HCT116 (cell line): ENCODE results near the gene DARS1. TPM values are rescaled to one million over a fixed set of nuclear protein-coding genes. Genes with fewer than 3 reads are reported as not detected.

Experiments used
- ATAC-seq: fragments of 200-7000 bp; cut with Tn5 transposase; 2 replicates; pipeline ENCODE4 v1.9.1; 2020; ENCODE audit warnings: mild to moderate bottlenecking, moderate library complexity
- BruUV-seq: library from RNA; stranded (reverse); fragments of 400-500 nt; replicated peaks from 2 replicates; lab custom pipeline; 2021; lab: Mats Ljungman, UMichigan
- CTCF ChIA-PET: fragments of 300-600 bp; sonication (Branson Sonifier 250); formaldehyde crosslinking; loops from one replicate; lab custom pipeline; 2021; ENCODE audit warnings: antibody characterized with exemption; lab: Charles Lee
- POLR2A ChIA-PET: fragments of 300-600, 350-600 bp; sonication (Branson Sonifier 250); formaldehyde crosslinking; loops from one replicate; lab custom pipeline; 2021; ENCODE audit warnings: antibody characterized with exemption; lab: Charles Lee
- RAD21 ChIA-PET, 2 experiments: fragments of 300-600 bp; sonication (Branson Sonifier 250); formaldehyde crosslinking; loops; one replicate each; lab custom pipeline; 2023; ENCODE audit warnings: low total read pairs in 2 of 2; ENCODE audit not compliant: uncharacterized antibody in 2 of 2, unreplicated experiment in 2 of 2, low non-redundant PET in 1 of 2; lab: Charles Lee
- DNase-seq: peaks from one replicate; pipeline ENCODE4 v3.0.0-alpha.2; 2010; ENCODE audit warnings: low read depth, low spot score
- H2AFZ ChIP-seq: fragments of 200-600 bp; shearing (Covaris generic), sonication (generic); 2 replicates; pipeline ENCODE4 v1.6.1; 2017; ENCODE audit warnings: low read depth, mixed run types, mixed read lengths, antibody characterized with exemption, low read length; ENCODE audit not compliant: poor library complexity, severe bottlenecking
- H3K27ac ChIP-seq: 2 replicates; pipeline ENCODE4 v1.5.1; 2012; ENCODE audit warnings: low read depth, low read length
- H3K27me3 ChIP-seq: fragments of 200-600 bp; sonication (generic); 2 replicates; pipeline ENCODE4 v1.6.1; 2016; ENCODE audit warnings: mixed run types, low read length, mixed read lengths; ENCODE audit not compliant: insufficient read depth
- H3K36me3 ChIP-seq, 2 experiments: fragments of 200-500 bp in 1 of 2; fragments of 200-600 bp in 1 of 2; sonication (Bioruptor generic) in 1 of 2; sonication (generic) in 1 of 2; 2 replicates each; pipeline versions ENCODE4 v1.5.1 to v1.6.1; 2014 to 2016; ENCODE audit warnings: low read length in 2 of 2, inconsistent platforms in 1 of 2, mixed read lengths in 1 of 2, mixed run types in 1 of 2; ENCODE audit not compliant: insufficient read depth in 2 of 2, control insufficient read depth in 1 of 2
- H3K4me1 ChIP-seq, 2 experiments: fragments of 200-600 bp in 1 of 2; sonication (generic) in 1 of 2; 2 replicates each; pipeline versions ENCODE4 v1.5.1 to v1.6.1; 2012 to 2017; ENCODE audit warnings: low read length in 2 of 2, inconsistent platforms in 1 of 2, mild to moderate bottlenecking in 1 of 2, mixed read lengths in 1 of 2, mixed run types in 1 of 2, moderate library complexity in 1 of 2; ENCODE audit not compliant: insufficient read depth in 2 of 2, control insufficient read depth in 1 of 2
- H3K4me2 ChIP-seq: fragments of 200-600 bp; sonication (generic); 2 replicates; pipeline ENCODE4 v1.6.1; 2017; ENCODE audit warnings: mixed run types, low read length, mixed read lengths
- H3K4me3 ChIP-seq, 2 experiments: fragments of 200-600 bp in 1 of 2; sonication (generic) in 1 of 2; replicated peaks in 1 of 2; 2 replicates each; pipeline ENCODE4 v1.5.1; 2011 to 2016; ENCODE audit warnings: low read length in 2 of 2, control low read depth in 1 of 2, low read depth in 1 of 2, mild to moderate bottlenecking in 1 of 2, mixed read lengths in 1 of 2, mixed run types in 1 of 2
- H3K79me2 ChIP-seq: fragments of 200-600 bp; sonication (generic); 2 replicates; pipeline ENCODE4 v1.6.1; 2017; ENCODE audit warnings: mild to moderate bottlenecking, mixed run types, low read length, moderate library complexity, mixed read lengths; ENCODE audit not compliant: insufficient read depth
- H3K9ac ChIP-seq: fragments of 200-600 bp; sonication (generic); 2 replicates; pipeline ENCODE4 v1.6.1; 2016; ENCODE audit warnings: low read length, mixed read lengths
- H3K9me2 ChIP-seq: fragments of 200-600 bp; sonication (generic), shearing (Covaris generic); 2 replicates; pipeline ENCODE4 v1.6.1; 2017; ENCODE audit warnings: mixed run types, mild to moderate bottlenecking, moderate library complexity; ENCODE audit not compliant: insufficient read depth
- H3K9me3 ChIP-seq, 2 experiments: fragments of 200-500 bp in 1 of 2; fragments of 200-600 bp in 1 of 2; sonication (Bioruptor generic) in 1 of 2; sonication (generic) in 1 of 2; 2 replicates each; pipeline ENCODE4 v1.6.1; 2014 to 2017; ENCODE audit warnings: low read length in 2 of 2, mixed read lengths in 2 of 2, inconsistent platforms in 1 of 2, low read depth in 1 of 2, mild to moderate bottlenecking in 1 of 2, mixed run types in 1 of 2, moderate library complexity in 1 of 2; ENCODE audit not compliant: control insufficient read depth in 1 of 2, insufficient read depth in 1 of 2
- H4K20me1 ChIP-seq: fragments of 200-600 bp; sonication (generic), shearing (Covaris generic); 2 replicates; pipeline ENCODE4 v1.6.1; 2017; ENCODE audit warnings: mixed run types, mild to moderate bottlenecking, moderate library complexity; ENCODE audit not compliant: insufficient read depth
- CEBPB ChIP-seq: IDR thresholded peaks from 2 replicates; pipeline ENCODE4 v1.6.1; 2012; ENCODE audit warnings: low read depth
- EGR1 ChIP-seq: IDR thresholded peaks from 2 replicates; pipeline ENCODE4 v1.6.1; 2012; ENCODE audit warnings: low read depth
- EZH2 ChIP-seq: fragments of 200-600 bp; sonication (generic); IDR thresholded peaks from 2 replicates; pipeline ENCODE4 v1.6.1; 2017; ENCODE audit warnings: antibody characterized with exemption, mixed run types
- EZH2phosphoT487 ChIP-seq: fragments of 200-600 bp; IDR thresholded peaks from 2 replicates; pipeline ENCODE4 v1.6.1; 2018; ENCODE audit warnings: antibody characterized with exemption, borderline replicate concordance
- FOSL1 ChIP-seq: IDR thresholded peaks from 2 replicates; pipeline ENCODE4 v1.6.1; 2012; ENCODE audit warnings: low read depth
- POLR2AphosphoS5 ChIP-seq: IDR thresholded peaks from 2 replicates; pipeline ENCODE4 v1.6.1; 2011; ENCODE audit warnings: mild to moderate bottlenecking, low read depth, low read length, moderate library complexity
- SRF ChIP-seq: IDR thresholded peaks from 2 replicates; pipeline ENCODE4 v1.6.1; 2012; ENCODE audit warnings: low read depth
- YY1 ChIP-seq: IDR thresholded peaks from 2 replicates; pipeline ENCODE4 v1.6.1; 2011; ENCODE audit warnings: low read length, low read depth, moderate library complexity, mild to moderate bottlenecking; ENCODE audit not compliant: insufficient replicate concordance; ENCODE audit errors: extremely low read depth
- ZFX ChIP-seq: fragments of 450-650 bp; IDR thresholded peaks from 2 replicates; pipeline ENCODE4 v1.6.1; 2017
- intact Hi-C: fragments of 100-400 bp; cut with micrococcal nuclease; formaldehyde crosslinking; loops from 2 replicates; pipeline ENCODE4 v1.10.0; 2022
- total RNA-seq: library from RNA; stranded (reverse); gene quantifications from one replicate; pipeline ENCODE4 v1.2.1, GENCODE V29; 2021; ENCODE audit not compliant: unreplicated experiment
- TF ChIP-seq, protein P1 (sequence below), 3 experiments: fragments of 200-600 bp in 1 of 3; sonication (generic) in 1 of 3; IDR thresholded peaks in 2 of 3; conservative IDR thresholded peaks in 1 of 3; 2 replicates each; pipeline ENCODE4 v1.5.1; 2012 to 2017; ENCODE audit warnings: low read depth in 2 of 3, low read length in 2 of 3, antibody characterized with exemption in 1 of 3, borderline replicate concordance in 1 of 3, control low read depth in 1 of 3, mild to moderate bottlenecking in 1 of 3, mixed read lengths in 1 of 3, mixed run types in 1 of 3, moderate library complexity in 1 of 3; ENCODE audit not compliant: insufficient read depth in 1 of 3
- TF ChIP-seq, protein P2 (sequence below): IDR thresholded peaks from 2 replicates; pipeline ENCODE4 v1.6.1; 2011; ENCODE audit warnings: mild to moderate bottlenecking, low read length, moderate library complexity; ENCODE audit not compliant: insufficient replicate concordance; ENCODE audit errors: extremely low read depth
- TF ChIP-seq, protein P3 (sequence below): IDR thresholded peaks from 2 replicates; pipeline ENCODE4 v1.6.1; 2012; ENCODE audit warnings: low read depth
- TF ChIP-seq, protein P4 (sequence below): IDR thresholded peaks from 2 replicates; pipeline ENCODE4 v1.6.1; 2012

DARS1 gene
- total RNA-seq, 1 experiment from 2014 or later = 94.8 TPM

DNA sequence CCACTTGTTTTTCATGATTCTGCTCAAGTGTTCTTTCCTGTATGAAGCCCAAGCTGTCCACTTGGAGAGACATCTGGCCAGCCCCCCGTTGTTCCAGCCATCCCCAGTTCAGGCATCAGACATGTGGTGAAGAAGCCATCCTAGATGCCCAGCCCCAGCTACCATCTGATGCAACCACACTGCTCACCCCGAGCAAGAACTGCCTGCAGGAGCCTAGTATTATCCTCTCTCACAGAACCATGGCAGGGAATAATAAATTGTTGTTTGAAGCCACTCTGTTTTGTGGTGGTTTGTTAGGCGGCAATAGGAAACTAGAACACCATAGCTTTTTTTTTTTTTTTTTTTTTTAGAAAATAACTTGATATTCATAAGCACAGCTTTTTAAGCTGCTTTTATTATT lies 19.5 kb upstream of the DARS1 start:
- Histone ChIP-seq H4K20me1 (no peaks in the 10 kb centered on the region), H2AFZ (no peak overlapping the region), H3K4me2 (no peak overlapping the region), H3K27me3 (no peaks in the 10 kb centered on the region), H3K4me3 (no peak overlapping the region), H3K79me2 (no peaks in the 10 kb centered on the region), H3K9me2 (no peaks in the 10 kb centered on the region), H3K9ac (no peak overlapping the region), H3K4me1 (peaks cover 3 to 10% of the 10 kb centered on the region in 2 experiments; a peak in 2 of 4 replicates), H3K27ac (no peak overlapping the region), H3K36me3 (no peaks in the 10 kb centered on the region), H3K9me3 (no peaks in the 10 kb centered on the region)
- ATAC-seq (no peak), DNase-seq (no peak)
- no TSS peak for BruUV-seq
- ChIA-PET CTCF (no interaction called here), POLR2A (no interaction called here), RAD21 (no interaction called here)
- intact Hi-C loops = no loop called here
- no peak for TF ChIP-seq EGR1
- no peak for TF ChIP-seq CEBPB
- no peak for TF ChIP-seq EZH2
- no peak for TF ChIP-seq SRF
- no peak for TF ChIP-seq ZFX
- TF ChIP-seq, protein P1, sequence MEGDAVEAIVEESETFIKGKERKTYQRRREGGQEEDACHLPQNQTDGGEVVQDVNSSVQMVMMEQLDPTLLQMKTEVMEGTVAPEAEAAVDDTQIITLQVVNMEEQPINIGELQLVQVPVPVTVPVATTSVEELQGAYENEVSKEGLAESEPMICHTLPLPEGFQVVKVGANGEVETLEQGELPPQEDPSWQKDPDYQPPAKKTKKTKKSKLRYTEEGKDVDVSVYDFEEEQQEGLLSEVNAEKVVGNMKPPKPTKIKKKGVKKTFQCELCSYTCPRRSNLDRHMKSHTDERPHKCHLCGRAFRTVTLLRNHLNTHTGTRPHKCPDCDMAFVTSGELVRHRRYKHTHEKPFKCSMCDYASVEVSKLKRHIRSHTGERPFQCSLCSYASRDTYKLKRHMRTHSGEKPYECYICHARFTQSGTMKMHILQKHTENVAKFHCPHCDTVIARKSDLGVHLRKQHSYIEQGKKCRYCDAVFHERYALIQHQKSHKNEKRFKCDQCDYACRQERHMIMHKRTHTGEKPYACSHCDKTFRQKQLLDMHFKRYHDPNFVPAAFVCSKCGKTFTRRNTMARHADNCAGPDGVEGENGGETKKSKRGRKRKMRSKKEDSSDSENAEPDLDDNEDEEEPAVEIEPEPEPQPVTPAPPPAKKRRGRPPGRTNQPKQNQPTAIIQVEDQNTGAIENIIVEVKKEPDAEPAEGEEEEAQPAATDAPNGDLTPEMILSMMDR (IDR thresholded peaks at IDR 0.05 in 2 of 3, conservative IDR thresholded peaks at IDR 0.05 in 1 of 3; ENCODE audit: borderline replicate concordance in 1 of 3, insufficient read depth in 1 of 3, low read depth in 2 of 3, low read length in 2 of 3) = no peak
- no peak for TF ChIP-seq EZH2phosphoT487
- no peak for TF ChIP-seq YY1
- TF ChIP-seq, protein P2, sequence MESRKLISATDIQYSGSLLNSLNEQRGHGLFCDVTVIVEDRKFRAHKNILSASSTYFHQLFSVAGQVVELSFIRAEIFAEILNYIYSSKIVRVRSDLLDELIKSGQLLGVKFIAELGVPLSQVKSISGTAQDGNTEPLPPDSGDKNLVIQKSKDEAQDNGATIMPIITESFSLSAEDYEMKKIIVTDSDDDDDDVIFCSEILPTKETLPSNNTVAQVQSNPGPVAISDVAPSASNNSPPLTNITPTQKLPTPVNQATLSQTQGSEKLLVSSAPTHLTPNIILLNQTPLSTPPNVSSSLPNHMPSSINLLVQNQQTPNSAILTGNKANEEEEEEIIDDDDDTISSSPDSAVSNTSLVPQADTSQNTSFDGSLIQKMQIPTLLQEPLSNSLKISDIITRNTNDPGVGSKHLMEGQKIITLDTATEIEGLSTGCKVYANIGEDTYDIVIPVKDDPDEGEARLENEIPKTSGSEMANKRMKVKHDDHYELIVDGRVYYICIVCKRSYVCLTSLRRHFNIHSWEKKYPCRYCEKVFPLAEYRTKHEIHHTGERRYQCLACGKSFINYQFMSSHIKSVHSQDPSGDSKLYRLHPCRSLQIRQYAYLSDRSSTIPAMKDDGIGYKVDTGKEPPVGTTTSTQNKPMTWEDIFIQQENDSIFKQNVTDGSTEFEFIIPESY = no peak
- TF ChIP-seq, protein P3, sequence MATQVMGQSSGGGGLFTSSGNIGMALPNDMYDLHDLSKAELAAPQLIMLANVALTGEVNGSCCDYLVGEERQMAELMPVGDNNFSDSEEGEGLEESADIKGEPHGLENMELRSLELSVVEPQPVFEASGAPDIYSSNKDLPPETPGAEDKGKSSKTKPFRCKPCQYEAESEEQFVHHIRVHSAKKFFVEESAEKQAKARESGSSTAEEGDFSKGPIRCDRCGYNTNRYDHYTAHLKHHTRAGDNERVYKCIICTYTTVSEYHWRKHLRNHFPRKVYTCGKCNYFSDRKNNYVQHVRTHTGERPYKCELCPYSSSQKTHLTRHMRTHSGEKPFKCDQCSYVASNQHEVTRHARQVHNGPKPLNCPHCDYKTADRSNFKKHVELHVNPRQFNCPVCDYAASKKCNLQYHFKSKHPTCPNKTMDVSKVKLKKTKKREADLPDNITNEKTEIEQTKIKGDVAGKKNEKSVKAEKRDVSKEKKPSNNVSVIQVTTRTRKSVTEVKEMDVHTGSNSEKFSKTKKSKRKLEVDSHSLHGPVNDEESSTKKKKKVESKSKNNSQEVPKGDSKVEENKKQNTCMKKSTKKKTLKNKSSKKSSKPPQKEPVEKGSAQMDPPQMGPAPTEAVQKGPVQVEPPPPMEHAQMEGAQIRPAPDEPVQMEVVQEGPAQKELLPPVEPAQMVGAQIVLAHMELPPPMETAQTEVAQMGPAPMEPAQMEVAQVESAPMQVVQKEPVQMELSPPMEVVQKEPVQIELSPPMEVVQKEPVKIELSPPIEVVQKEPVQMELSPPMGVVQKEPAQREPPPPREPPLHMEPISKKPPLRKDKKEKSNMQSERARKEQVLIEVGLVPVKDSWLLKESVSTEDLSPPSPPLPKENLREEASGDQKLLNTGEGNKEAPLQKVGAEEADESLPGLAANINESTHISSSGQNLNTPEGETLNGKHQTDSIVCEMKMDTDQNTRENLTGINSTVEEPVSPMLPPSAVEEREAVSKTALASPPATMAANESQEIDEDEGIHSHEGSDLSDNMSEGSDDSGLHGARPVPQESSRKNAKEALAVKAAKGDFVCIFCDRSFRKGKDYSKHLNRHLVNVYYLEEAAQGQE = no peak
- no peak for TF ChIP-seq POLR2AphosphoS5
- no peak for TF ChIP-seq FOSL1
- TF ChIP-seq, protein P4, sequence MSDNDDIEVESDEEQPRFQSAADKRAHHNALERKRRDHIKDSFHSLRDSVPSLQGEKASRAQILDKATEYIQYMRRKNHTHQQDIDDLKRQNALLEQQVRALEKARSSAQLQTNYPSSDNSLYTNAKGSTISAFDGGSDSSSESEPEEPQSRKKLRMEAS = no peak
